Sigmoid colon (tissue), 4 donors: Measurements from ENCODE around the gene DSCAM.
A peak's percentile ranks its signal among the peaks of the same experiment; 100 is the strongest.

Experiments used
- POLR2A ChIP-seq, 2 donors: fragments of 450-650 bp; IDR thresholded peaks; one replicate each; pipeline ENCODE4 v1.6.1; 2016; ENCODE audit warnings: antibody characterized with exemption in 2 of 2, mild to moderate bottlenecking in 2 of 2, moderate library complexity in 2 of 2
- POLR2AphosphoS5 ChIP-seq, 4 donors: sonication (generic); formaldehyde crosslinking; IDR thresholded peaks; one replicate each; pipeline ENCODE4 v1.6.1; 2017; ENCODE audit warnings: antibody characterized with exemption in 4 of 4
- TF ChIP-seq, protein P1 (sequence below), 4 experiments: fragments of 450-650 bp in 3 of 4; fragments of 200-600 bp in 1 of 4; IDR thresholded peaks; one replicate each; pipeline ENCODE4 v1.5.1; 2016 to 2019; ENCODE audit warnings: antibody characterized with exemption in 4 of 4, mild to moderate bottlenecking in 3 of 4, moderate library complexity in 2 of 4

DNA sequence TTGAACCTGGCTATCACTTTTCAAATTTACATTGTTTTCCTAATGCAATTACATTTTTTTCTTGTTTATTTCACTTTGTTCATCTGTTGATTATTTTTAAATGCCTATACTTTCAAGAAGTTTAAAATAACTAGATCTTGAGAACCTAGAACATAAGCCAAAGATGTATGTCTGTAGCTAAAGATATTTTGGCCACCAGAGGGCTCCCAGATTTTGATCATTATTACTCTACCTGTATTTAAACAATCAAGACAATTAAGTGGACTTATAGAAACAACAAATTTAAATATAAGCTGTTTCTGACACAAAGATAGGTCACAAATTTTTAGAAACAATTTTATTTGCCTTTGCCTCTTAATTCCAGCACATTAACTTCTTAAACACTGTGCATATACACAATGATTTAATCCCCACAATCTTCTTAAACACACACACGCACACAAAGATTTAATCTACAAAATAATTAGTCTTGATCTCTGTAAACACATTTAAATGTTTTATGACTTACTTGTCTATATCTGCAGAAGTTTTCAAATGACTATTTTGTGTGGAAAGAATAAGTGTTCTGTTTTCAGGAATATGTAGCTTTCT is 380.0 kb downstream of the DSCAM start:
- TF ChIP-seq, protein P1, sequence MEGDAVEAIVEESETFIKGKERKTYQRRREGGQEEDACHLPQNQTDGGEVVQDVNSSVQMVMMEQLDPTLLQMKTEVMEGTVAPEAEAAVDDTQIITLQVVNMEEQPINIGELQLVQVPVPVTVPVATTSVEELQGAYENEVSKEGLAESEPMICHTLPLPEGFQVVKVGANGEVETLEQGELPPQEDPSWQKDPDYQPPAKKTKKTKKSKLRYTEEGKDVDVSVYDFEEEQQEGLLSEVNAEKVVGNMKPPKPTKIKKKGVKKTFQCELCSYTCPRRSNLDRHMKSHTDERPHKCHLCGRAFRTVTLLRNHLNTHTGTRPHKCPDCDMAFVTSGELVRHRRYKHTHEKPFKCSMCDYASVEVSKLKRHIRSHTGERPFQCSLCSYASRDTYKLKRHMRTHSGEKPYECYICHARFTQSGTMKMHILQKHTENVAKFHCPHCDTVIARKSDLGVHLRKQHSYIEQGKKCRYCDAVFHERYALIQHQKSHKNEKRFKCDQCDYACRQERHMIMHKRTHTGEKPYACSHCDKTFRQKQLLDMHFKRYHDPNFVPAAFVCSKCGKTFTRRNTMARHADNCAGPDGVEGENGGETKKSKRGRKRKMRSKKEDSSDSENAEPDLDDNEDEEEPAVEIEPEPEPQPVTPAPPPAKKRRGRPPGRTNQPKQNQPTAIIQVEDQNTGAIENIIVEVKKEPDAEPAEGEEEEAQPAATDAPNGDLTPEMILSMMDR (IDR thresholded peaks at IDR 0.05): peak in 3 of 4 experiments; percentile 24 to 44 (median 27)
- TF ChIP-seq POLR2A (IDR thresholded peaks at IDR 0.05): no peak
- TF ChIP-seq POLR2AphosphoS5 (IDR thresholded peaks at IDR 0.05): no peak
